NT2/D1 (cell line): ENCODE results near the gene VPS41.

Experiments
- DNase-seq: peaks from one replicate; pipeline ENCODE4 v3.0.0-alpha.2; 2011; ENCODE audit warnings: low read depth, low spot score
- H3K27me3 ChIP-seq: 2 replicates; pipeline ENCODE4 v1.6.0; 2011; ENCODE audit warnings: mild to moderate bottlenecking; ENCODE audit not compliant: insufficient read length, insufficient read depth
- H3K36me3 ChIP-seq: 2 replicates; pipeline ENCODE4 v1.6.1; 2011; ENCODE audit warnings: mild to moderate bottlenecking, low read length, mixed read lengths; ENCODE audit not compliant: insufficient read depth, insufficient read length
- H3K4me1 ChIP-seq: 2 replicates; pipeline ENCODE4 v1.5.1; 2011; ENCODE audit not compliant: insufficient read depth, insufficient read length
- H3K4me3 ChIP-seq: 2 replicates; pipeline ENCODE4 v1.5.1; 2011; ENCODE audit warnings: low read depth; ENCODE audit not compliant: insufficient read length
- H3K9ac ChIP-seq: 2 replicates; pipeline ENCODE4 v1.6.0; 2011; ENCODE audit warnings: low read depth; ENCODE audit not compliant: insufficient read length
- H3K9me3 ChIP-seq: 2 replicates; pipeline ENCODE4 v1.5.1; 2011; ENCODE audit warnings: mild to moderate bottlenecking, low read length; ENCODE audit not compliant: insufficient read depth
- SUZ12 ChIP-seq: IDR thresholded peaks from 2 replicates; pipeline ENCODE4 v1.6.1; 2011; ENCODE audit not compliant: insufficient read length, insufficient read depth; ENCODE audit errors: extremely low read depth
- YY1 ChIP-seq: IDR thresholded peaks from 2 replicates; pipeline ENCODE4 v1.6.1; 2011; ENCODE audit not compliant: insufficient read length, insufficient read depth
- ZNF274 ChIP-seq: IDR thresholded peaks from 2 replicates; pipeline ENCODE4 v1.6.1; 2011; ENCODE audit warnings: mild to moderate bottlenecking, low read depth, low read length

VPS41 gene

GRCh38 chr7:38704751-38705150 lies 204.2 kb downstream of the VPS41 start:
- no peak overlapping the region for H3K4me3 ChIP-seq

GRCh38 chr7:38704041-38704547 lies 204.9 kb downstream of the VPS41 start:
- DNase-seq, result no peak
- TF ChIP-seq ZNF274 (no peak), SUZ12 (no peak)
- Histone ChIP-seq H3K4me3 (no peak overlapping the region), H3K9me3 (no peaks in the 10 kb centered on the region), H3K27me3 (no peaks in the 10 kb centered on the region), H3K9ac (no peak overlapping the region), H3K36me3 (no peaks in the 10 kb centered on the region), H3K4me1 (no peaks in the 10 kb centered on the region)

More at GRCh38 chr7:38704751-38705150, 204.2 kb downstream of the VPS41 start:
- H3K9ac ChIP-seq, result no peak overlapping the region
- H3K9me3 ChIP-seq, result no peaks in the 10 kb centered on the region
- no peaks in the 10 kb centered on the region for H3K27me3 ChIP-seq
- no peak for DNase-seq
- H3K36me3 ChIP-seq, result no peaks in the 10 kb centered on the region
- H3K4me1 ChIP-seq, result no peaks in the 10 kb centered on the region
- TF ChIP-seq YY1 (no peak), ZNF274 (no peak), SUZ12 (no peak)

- Histone ChIP-seq H3K9me3 (no peaks in the 10 kb centered on the region; the same call in 1 of the 2 replicates), H3K36me3 (no peaks in the 10 kb centered on the region), H3K4me3 (no peak overlapping the region), H3K4me1 (no peaks in the 10 kb centered on the region), H3K9ac (no peak overlapping the region), H3K27me3 (no peaks in the 10 kb centered on the region)
- no peak for DNase-seq
- no peak for TF ChIP-seq YY1
- TF ChIP-seq ZNF274, result no peak
- no peak for TF ChIP-seq SUZ12
Observed at GRCh38 chr7:38703093-38703492, 205.9 kb downstream of the VPS41 start.

- no peak overlapping the region for H3K9ac ChIP-seq
- no peak for DNase-seq
- TF ChIP-seq ZNF274, result no peak
- TF ChIP-seq SUZ12, result no peak
- no peak for TF ChIP-seq YY1
- H3K36me3 ChIP-seq, result no peaks in the 10 kb centered on the region
- H3K4me3 ChIP-seq, result no peak overlapping the region
- H3K4me1 ChIP-seq, result no peaks in the 10 kb centered on the region
- no peaks in the 10 kb centered on the region; the same call in 1 of the 2 replicates for H3K9me3 ChIP-seq
- no peaks in the 10 kb centered on the region for H3K27me3 ChIP-seq
Observed at GRCh38 chr7:38702002-38702535, 206.9 kb downstream of the VPS41 start.

GRCh38 chr7:38700116-38700515 lies 208.9 kb downstream of the VPS41 start:
- Histone ChIP-seq H3K36me3 (no peaks in the 10 kb centered on the region), H3K4me1 (no peaks in the 10 kb centered on the region), H3K9ac (no peak overlapping the region), H3K9me3 (no peaks in the 10 kb centered on the region; the same call in 1 of the 2 replicates), H3K27me3 (no peaks in the 10 kb centered on the region), H3K4me3 (no peak overlapping the region)
- TF ChIP-seq YY1 (no peak), ZNF274 (no peak), SUZ12 (no peak)
- DNase-seq, result no peak

- TF ChIP-seq YY1 (no peak), SUZ12 (no peak), ZNF274 (no peak)
- no peaks in the 10 kb centered on the region for H3K27me3 ChIP-seq
- H3K9me3 ChIP-seq, result no peaks in the 10 kb centered on the region; the same call in 1 of the 2 replicates
- H3K9ac ChIP-seq, result no peak overlapping the region
- DNase-seq, result no peak
- no peaks in the 10 kb centered on the region for H3K4me1 ChIP-seq
- no peaks in the 10 kb centered on the region for H3K36me3 ChIP-seq
- no peak overlapping the region for H3K4me3 ChIP-seq
Observed at GRCh38 chr7:38699471-38699870, 209.5 kb downstream of the VPS41 start.

GRCh38 chr7:38694326-38694725 lies 214.7 kb downstream of the VPS41 start:
- no peaks in the 10 kb centered on the region for H3K27me3 ChIP-seq
- H3K9me3 ChIP-seq, result no peaks in the 10 kb centered on the region; the same call in 1 of the 2 replicates
- no peak overlapping the region for H3K9ac ChIP-seq
- no peaks in the 10 kb centered on the region for H3K4me1 ChIP-seq
- TF ChIP-seq YY1 (no peak), ZNF274 (no peak), SUZ12 (no peak)
- H3K36me3 ChIP-seq, result no peaks in the 10 kb centered on the region
- DNase-seq, result no peak
- H3K4me3 ChIP-seq, result no peak overlapping the region
